Measurements from ENCODE around the gene BNIP5.
"Not testable (repeated sequence)": the region's sequence is repeated elsewhere in the genome, so short reads cannot be mapped to it uniquely, and the experiment has no call there.

The BNIP5 gene

GRCh38 chr6:36345681-36346466, 9.2 kb upstream of the BNIP5 start:
- CTCF ChIA-PET = no interaction called here
- DNase-seq = no peak
- peaks cover 61% of the 10 kb centered on the region for H3K27me3 Mint-ChIP-seq
- H3K4me1 Mint-ChIP-seq = peaks cover 1% of the 10 kb centered on the region
- H3K4me3 Mint-ChIP-seq = no peak overlapping the region
- no peaks in the 10 kb centered on the region for H3K9me3 Mint-ChIP-seq
- H3K27ac Mint-ChIP-seq = no peak overlapping the region
- H3K36me3 Mint-ChIP-seq = no peaks in the 10 kb centered on the region

GRCh38 chr6:36343109-36343680, 6.5 kb upstream of the BNIP5 start:
- peaks cover 64% of the 10 kb centered on the region for H3K27me3 Mint-ChIP-seq
- H3K9me3 Mint-ChIP-seq = no peaks in the 10 kb centered on the region
- H3K27ac Mint-ChIP-seq = no peak overlapping the region
- CTCF ChIA-PET = interaction anchor here (1.6 to 1.8 kb wide), 2 partner anchors 15 to 40 kb away, joined by 5 to 6 read pairs; no protein-coding TSS in a partner anchor
- DNase-seq = no peak
- no peak overlapping the region for H3K4me3 Mint-ChIP-seq
- peaks cover 5% of the 10 kb centered on the region for H3K4me1 Mint-ChIP-seq
- H3K36me3 Mint-ChIP-seq = no peaks in the 10 kb centered on the region

GRCh38 chr6:36340618-36341454, 4.1 kb upstream of the BNIP5 start:
- Mint-ChIP-seq H3K27ac (no peak overlapping the region), H3K27me3 (peaks cover 66% of the 10 kb centered on the region), H3K4me1 (peaks cover 10% of the 10 kb centered on the region), H3K4me3 (peak overlapping the region; percentile 7), H3K36me3 (no peaks in the 10 kb centered on the region), H3K9me3 (no peaks in the 10 kb centered on the region)
- CTCF ChIA-PET = interaction anchor here (0.6 to 2.9 kb wide), 22 partner anchors 9 to 443 kb away, joined by 3 to 42 read pairs (median 3); no protein-coding TSS in a partner anchor
- peak; percentile 78 for DNase-seq

- CTCF ChIA-PET = interaction anchor here (0.6 to 2.9 kb wide), 9 partner anchors 9 to 41 kb away, joined by 3 to 42 read pairs (median 4); no protein-coding TSS in a partner anchor
These were observed 3.6 kb upstream of the BNIP5 start for GRCh38 chr6:36340306-36340617.

GRCh38 chr6:36339146-36339545, 2.5 kb upstream of the BNIP5 start:
- Mint-ChIP-seq H3K27me3 (peaks cover 68% of the 10 kb centered on the region), H3K36me3 (no peaks in the 10 kb centered on the region), H3K4me1 (peaks cover 10% of the 10 kb centered on the region), H3K4me3 (no peak overlapping the region), H3K27ac (no peak overlapping the region), H3K9me3 (no peaks in the 10 kb centered on the region)
- CTCF ChIA-PET = interaction anchor here (1.5 kb wide), 1 partner anchor 21 kb away, joined by 5 read pairs; no protein-coding TSS in a partner anchor
- DNase-seq = no peak

More at GRCh38 chr6:36340306-36340617, 3.6 kb upstream of the BNIP5 start:
- H3K36me3 Mint-ChIP-seq = no peaks in the 10 kb centered on the region
- H3K4me3 Mint-ChIP-seq = no peak overlapping the region
- H3K27ac Mint-ChIP-seq = no peak overlapping the region
- peaks cover 10% of the 10 kb centered on the region for H3K4me1 Mint-ChIP-seq
- DNase-seq = no peak
- peaks cover 66% of the 10 kb centered on the region for H3K27me3 Mint-ChIP-seq
- H3K9me3 Mint-ChIP-seq = no peaks in the 10 kb centered on the region

GRCh38 chr6:36338223-36338622, 1.5 kb upstream of the BNIP5 start:
- H3K9me3 Mint-ChIP-seq, H3K27ac Mint-ChIP-seq, H3K4me3 Mint-ChIP-seq, H3K36me3 Mint-ChIP-seq, H3K4me1 Mint-ChIP-seq, DNase-seq: not testable (repeated sequence)
- H3K27me3 Mint-ChIP-seq = peaks cover 74% of the 10 kb centered on the region
- CTCF ChIA-PET = interaction anchor here (1.5 kb wide), 1 partner anchor 22 kb away, joined by 5 read pairs; no protein-coding TSS in a partner anchor

GRCh38 chr6:36337814-36338213, 1.1 kb upstream of the BNIP5 start:
- Mint-ChIP-seq H3K36me3 (no peaks in the 10 kb centered on the region), H3K9me3 (no peaks in the 10 kb centered on the region), H3K4me3 (no peak overlapping the region), H3K27ac (no peak overlapping the region), H3K4me1 (peaks cover 10% of the 10 kb centered on the region), H3K27me3 (peaks cover 74% of the 10 kb centered on the region)
- DNase-seq = no peak
- CTCF ChIA-PET = interaction anchor here (0.6 to 1.5 kb wide), 2 partner anchors 22 to 87 kb away, joined by 5 read pairs; no protein-coding TSS in a partner anchor

- no peak overlapping the region for H3K4me3 Mint-ChIP-seq
- H3K36me3 Mint-ChIP-seq = no peaks in the 10 kb centered on the region
- no peak overlapping the region for H3K27ac Mint-ChIP-seq
- peaks cover 68% of the 10 kb centered on the region for H3K27me3 Mint-ChIP-seq
- H3K9me3 Mint-ChIP-seq = no peaks in the 10 kb centered on the region
- CTCF ChIA-PET = no interaction called here
- DNase-seq = no peak
- peaks cover 10% of the 10 kb centered on the region for H3K4me1 Mint-ChIP-seq
These were observed 429 bp downstream of the BNIP5 start for GRCh38 chr6:36336208-36336710.

GRCh38 chr6:36335465-36336207, 1.1 kb downstream of the BNIP5 start:
- Mint-ChIP-seq H3K4me3 (no peak overlapping the region), H3K4me1 (peaks cover 6% of the 10 kb centered on the region), H3K9me3 (no peaks in the 10 kb centered on the region), H3K27me3 (peaks cover 66% of the 10 kb centered on the region), H3K36me3 (no peaks in the 10 kb centered on the region), H3K27ac (no peak overlapping the region)
- no peak for DNase-seq
- CTCF ChIA-PET = no interaction called here

- H3K4me1 Mint-ChIP-seq = peaks cover 5% of the 10 kb centered on the region
- DNase-seq = no peak
- no peak overlapping the region for H3K27ac Mint-ChIP-seq
- H3K9me3 Mint-ChIP-seq = no peaks in the 10 kb centered on the region
- no peaks in the 10 kb centered on the region for H3K36me3 Mint-ChIP-seq
- H3K27me3 Mint-ChIP-seq = peaks cover 59% of the 10 kb centered on the region
- CTCF ChIA-PET = interaction anchor here (1.2 to 1.5 kb wide), 2 partner anchors 30 to 307 kb away, joined by 3 to 4 read pairs; partner anchors contain the start of gene MAPK14
- H3K4me3 Mint-ChIP-seq = no peak overlapping the region
These were observed 1.7 kb downstream of the BNIP5 start for GRCh38 chr6:36334832-36335459.

GRCh38 chr6:36333931-36334725, 2.6 kb downstream of the BNIP5 start:
- Mint-ChIP-seq H3K27ac (no peak overlapping the region), H3K27me3 (peaks cover 57% of the 10 kb centered on the region), H3K4me1 (peaks cover 5% of the 10 kb centered on the region), H3K9me3 (no peaks in the 10 kb centered on the region), H3K4me3 (no peak overlapping the region), H3K36me3 (no peaks in the 10 kb centered on the region)
- DNase-seq = no peak
- CTCF ChIA-PET = interaction anchor here (0.6 to 1.5 kb wide), 3 partner anchors 27 to 306 kb away, joined by 3 to 4 read pairs (median 3); partner anchors contain the start of gene MAPK14

- CTCF ChIA-PET = interaction anchor here (1.2 to 1.5 kb wide), 2 partner anchors 28 to 305 kb away, joined by 3 to 4 read pairs; partner anchors contain the start of gene MAPK14
- no peak overlapping the region for H3K27ac Mint-ChIP-seq
These were observed 3.4 kb downstream of the BNIP5 start for GRCh38 chr6:36333171-36333895.

More at GRCh38 chr6:36333171-36333895, 3.4 kb downstream of the BNIP5 start:
- no peak for DNase-seq
- Mint-ChIP-seq H3K4me1 (peaks cover 5% of the 10 kb centered on the region), H3K27me3 (peaks cover 60% of the 10 kb centered on the region), H3K4me3 (no peak overlapping the region), H3K36me3 (no peaks in the 10 kb centered on the region), H3K9me3 (no peaks in the 10 kb centered on the region)

Data from activated naive CD4-positive, alpha-beta T cell treated with anti-CD3 and anti-CD28 coated beads, Interleukin-2, amount 10 ng/mL, durations not matched to agents 7 days and 5 days (primary cell).